ENCODE measurements around the gene GNB1. TPM values are rescaled to one million over a fixed set of nuclear protein-coding genes. Genes with fewer than 3 reads are reported as not detected.
A peak's percentile ranks its signal among the peaks of the same experiment; 100 is the strongest.

GNB1 gene
- polyA plus RNA-seq, 3 donors: 41.9 to 357 (median 111) TPM

GRCh38 chr1:1756661-1757421 lies 134.0 kb downstream of the GNB1 start:
- peaks cover 10% of the 10 kb centered on the region for H3K4me1 Mint-ChIP-seq
- no peak overlapping the region for H3K27ac Mint-ChIP-seq
- Histone ChIP-seq H4K20me1 (ENCODE audit: insufficient read depth, low read length) (peaks cover 100% of the 10 kb centered on the region), H3K4me3 (replicated peaks in 1 of 3; ENCODE audit: low read depth in 2 of 3, low read length in 3 of 3) (no peak overlapping the region), H3K4me2 (replicated peaks; ENCODE audit: extremely low read depth, low read length, poor library complexity, severe bottlenecking) (no peak overlapping the region), H3K79me2 (ENCODE audit: insufficient read depth, low read length) (peaks cover 70% of the 10 kb centered on the region), H3K27me3 (ENCODE audit: control insufficient read depth in 2 of 2, insufficient read depth in 2 of 2, low read length in 2 of 2) (no peaks in the 10 kb centered on the region), H3K27ac (ENCODE audit: low read depth in 1 of 2, low read length in 2 of 2) (no peak overlapping the region), H2AFZ (ENCODE audit: insufficient read depth, low read depth, low read length, poor library complexity, severe bottlenecking) (no peak overlapping the region), H3K9ac (ENCODE audit: insufficient read depth, low read length, poor library complexity, severe bottlenecking) (no peak overlapping the region), H3K9me3 (replicated peaks in 1 of 2; ENCODE audit: control insufficient read depth in 1 of 2, insufficient read depth in 1 of 2, low read length in 2 of 2) (no peaks in the 10 kb centered on the region), H3K36me3 (replicated peaks in 1 of 2; ENCODE audit: control insufficient read depth in 1 of 2, insufficient read depth in 2 of 2, low read length in 2 of 2) (peaks cover 94 to 99% of the 10 kb centered on the region in 2 donors), H3K4me1 (ENCODE audit: control insufficient read depth in 1 of 2, insufficient read depth in 2 of 2, low read length in 2 of 2) (peaks cover 0 to 5% of the 10 kb centered on the region in 2 donors)
- no peaks in the 10 kb centered on the region for H3K9me3 Mint-ChIP-seq
- no peak for DNase-seq
- H3K4me3 Mint-ChIP-seq: no peak overlapping the region
- TF ChIP-seq CTCF (IDR thresholded peaks at IDR 0.05): no peak
- WGBS (ENCODE audit: insufficient coverage): 84% methylated on average over 17 of the region's 33 CpGs
- peaks cover 81 to 95% of the 10 kb centered on the region in 2 donors for H3K36me3 Mint-ChIP-seq
- H3K27me3 Mint-ChIP-seq (ENCODE audit: low read depth in 3 of 3): peaks cover 0 to 3% (median 0%) of the 10 kb centered on the region in 3 donors
- intact Hi-C loops (cut with micrococcal nuclease): no loop called here

GRCh38 chr1:1755852-1756251 lies 135.0 kb downstream of the GNB1 start:
- H3K27me3 ChIP-seq (ENCODE audit: control insufficient read depth in 2 of 2, insufficient read depth in 2 of 2, low read length in 2 of 2): no peaks in the 10 kb centered on the region
- peaks cover 90% of the 10 kb centered on the region for H4K20me1 ChIP-seq (ENCODE audit: insufficient read depth, low read length)
- WGBS (ENCODE audit: insufficient coverage): 98% methylated on average over 13 of the region's 15 CpGs
- Mint-ChIP-seq H3K27ac (peak overlapping the region in 1 of 7 donors; percentile 55), H3K4me1 (peaks cover 10% of the 10 kb centered on the region), H3K4me3 (no peak overlapping the region), H3K9me3 (no peaks in the 10 kb centered on the region), H3K36me3 (peaks cover 71 to 85% of the 10 kb centered on the region in 2 donors), H3K27me3 (ENCODE audit: low read depth in 3 of 3) (peaks cover 0 to 2% (median 0%) of the 10 kb centered on the region in 3 donors)
- no peak for TF ChIP-seq CTCF (IDR thresholded peaks at IDR 0.05)
- H3K36me3 ChIP-seq (replicated peaks in 1 of 2; ENCODE audit: control insufficient read depth in 1 of 2, insufficient read depth in 2 of 2, low read length in 2 of 2): peaks cover 84 to 89% of the 10 kb centered on the region in 2 donors
- intact Hi-C loops (cut with micrococcal nuclease): no loop called here
- H2AFZ ChIP-seq (ENCODE audit: insufficient read depth, low read depth, low read length, poor library complexity, severe bottlenecking): no peak overlapping the region
- H3K4me3 ChIP-seq (replicated peaks in 1 of 3; ENCODE audit: low read depth in 2 of 3, low read length in 3 of 3): no peak overlapping the region
- H3K9me3 ChIP-seq (replicated peaks in 1 of 2; ENCODE audit: control insufficient read depth in 1 of 2, insufficient read depth in 1 of 2, low read length in 2 of 2): no peaks in the 10 kb centered on the region
- H3K4me1 ChIP-seq (ENCODE audit: control insufficient read depth in 1 of 2, insufficient read depth in 2 of 2, low read length in 2 of 2): peaks cover 0 to 5% of the 10 kb centered on the region in 2 donors
- DNase-seq: no peak
- H3K9ac ChIP-seq (ENCODE audit: insufficient read depth, low read length, poor library complexity, severe bottlenecking): no peak overlapping the region
- H3K79me2 ChIP-seq (ENCODE audit: insufficient read depth, low read length): peaks cover 60% of the 10 kb centered on the region
- H3K4me2 ChIP-seq (replicated peaks; ENCODE audit: extremely low read depth, low read length, poor library complexity, severe bottlenecking): no peak overlapping the region
- H3K27ac ChIP-seq (ENCODE audit: low read depth in 1 of 2, low read length in 2 of 2): no peak overlapping the region
